Endometrium (tissue), 2 donors: ENCODE data around the gene MLYCD.
"Not testable (repeated sequence)": the region's sequence is repeated elsewhere in the genome, so short reads cannot be mapped to it uniquely, and the experiment has no call there.

ENCODE experiments used
- FAIRE-seq: peaks from 2 replicates; lab custom pipeline; 2012; peaks lifted over from hg19 to GRCh38; lab: Jason Lieb, UNC
- donor health status: control.
- donor health status: control.

Gene MLYCD

GRCh38 chr16:83940630-83941378, 41.9 kb downstream of the MLYCD start:
- FAIRE-seq, result no peak

DNA sequence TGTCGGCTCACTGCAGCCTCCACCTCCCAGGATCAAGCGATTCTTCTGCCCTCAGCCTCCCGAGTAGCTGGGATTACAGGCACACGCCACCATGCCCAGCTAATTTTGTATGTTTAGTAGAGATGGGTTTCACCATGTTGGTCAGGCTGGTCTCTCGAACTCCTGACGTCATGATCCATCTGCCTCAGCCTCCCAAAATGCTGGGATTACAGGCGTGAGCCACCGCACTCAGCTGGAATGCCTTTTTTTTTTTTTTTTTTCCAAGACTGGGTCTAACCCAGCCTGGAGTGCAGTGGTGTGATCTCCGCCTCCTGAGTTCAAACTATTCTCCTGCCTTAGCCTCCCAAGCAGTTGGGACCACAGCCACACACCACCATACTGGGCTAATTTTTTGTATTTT, 42.6 kb downstream of the MLYCD start:
- not testable (repeated sequence) for FAIRE-seq

- no peak for FAIRE-seq
Observed at GRCh38 chr16:83942074-83942473, 43.2 kb downstream of the MLYCD start.

- no peak for FAIRE-seq
Observed at GRCh38 chr16:83942815-83943515, 44.0 kb downstream of the MLYCD start.

GRCh38 chr16:83943516-83944050, 44.7 kb downstream of the MLYCD start:
- FAIRE-seq, result no peak

- FAIRE-seq, result no peak
Observed at GRCh38 chr16:83945587-83945986, 46.7 kb downstream of the MLYCD start.

DNA sequence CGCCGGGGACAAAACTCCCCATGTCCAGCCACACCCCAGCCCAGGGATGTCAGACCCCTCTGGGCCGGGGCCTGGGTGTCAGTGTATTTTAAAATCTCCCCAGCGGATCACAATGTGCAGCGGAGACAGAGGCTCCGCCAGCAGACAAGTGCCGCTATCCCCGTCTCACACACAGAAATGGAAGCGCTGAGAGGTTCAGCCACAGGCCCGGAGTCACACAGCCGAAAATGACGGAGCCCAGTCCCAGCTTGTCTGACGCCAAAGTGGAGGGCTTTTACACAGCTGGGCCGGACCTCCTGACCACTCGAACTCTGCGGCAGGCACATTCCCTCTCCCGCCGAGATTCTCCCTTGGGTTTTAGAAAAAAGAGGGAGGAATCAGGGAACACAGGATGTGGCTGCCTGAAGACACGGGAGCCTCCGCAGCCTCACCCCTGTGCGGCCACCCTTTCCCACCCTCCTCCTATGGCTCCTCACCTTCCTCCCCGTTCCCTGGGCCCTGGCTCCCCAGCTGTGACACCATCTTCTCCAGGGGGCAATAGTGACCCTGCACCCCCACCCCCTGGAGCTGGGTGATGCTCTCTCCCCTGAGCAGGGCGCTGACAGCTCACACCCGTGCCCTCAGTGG, 47.4 kb downstream of the MLYCD start:
- FAIRE-seq, result no peak

- no peak for FAIRE-seq
Observed at GRCh38 chr16:83946781-83947566, 48.1 kb downstream of the MLYCD start.

GRCh38 chr16:83947642-83948234, 48.8 kb downstream of the MLYCD start:
- FAIRE-seq, result no peak

GRCh38 chr16:83948914-83949723, 50.2 kb downstream of the MLYCD start:
- no peak for FAIRE-seq

DNA sequence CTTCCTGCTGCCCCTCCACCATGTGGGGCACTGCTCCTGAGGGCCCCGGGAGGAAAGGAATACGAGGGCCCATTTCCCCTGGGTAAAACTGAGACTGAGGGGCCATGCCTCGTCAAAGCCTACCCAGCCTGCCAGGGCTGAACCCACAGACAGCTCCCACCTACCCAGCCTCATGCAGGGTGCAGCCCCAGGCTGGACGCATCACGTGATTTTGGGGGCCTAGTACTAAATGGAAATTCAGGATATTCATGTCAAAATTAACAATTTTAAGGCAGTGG, 50.7 kb downstream of the MLYCD start:
- no peak for FAIRE-seq

DNA sequence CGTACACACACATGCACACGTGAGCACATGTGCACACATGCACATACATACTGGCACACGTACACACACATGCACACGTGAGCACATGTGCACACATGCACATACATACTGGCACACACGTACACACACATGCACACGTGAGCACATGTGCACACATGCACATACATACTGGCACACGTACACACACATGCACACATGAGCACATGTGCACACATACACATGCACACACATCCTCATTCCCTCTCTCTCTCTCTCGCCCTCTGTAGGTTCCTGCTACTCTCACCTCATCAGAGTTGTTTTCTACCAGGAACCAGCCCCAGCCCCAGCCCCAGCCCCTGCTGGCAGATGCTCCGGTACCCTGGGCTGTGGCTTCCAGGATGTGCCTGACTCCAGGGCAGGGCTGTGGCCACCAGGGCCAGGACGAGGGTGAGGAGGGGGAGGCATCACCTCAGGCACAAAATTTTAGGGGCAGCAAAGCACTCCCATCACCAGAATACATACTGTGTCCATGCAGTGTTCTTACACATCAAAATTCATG, 52.0 kb downstream of the MLYCD start:
- FAIRE-seq, result not testable (repeated sequence)

DNA sequence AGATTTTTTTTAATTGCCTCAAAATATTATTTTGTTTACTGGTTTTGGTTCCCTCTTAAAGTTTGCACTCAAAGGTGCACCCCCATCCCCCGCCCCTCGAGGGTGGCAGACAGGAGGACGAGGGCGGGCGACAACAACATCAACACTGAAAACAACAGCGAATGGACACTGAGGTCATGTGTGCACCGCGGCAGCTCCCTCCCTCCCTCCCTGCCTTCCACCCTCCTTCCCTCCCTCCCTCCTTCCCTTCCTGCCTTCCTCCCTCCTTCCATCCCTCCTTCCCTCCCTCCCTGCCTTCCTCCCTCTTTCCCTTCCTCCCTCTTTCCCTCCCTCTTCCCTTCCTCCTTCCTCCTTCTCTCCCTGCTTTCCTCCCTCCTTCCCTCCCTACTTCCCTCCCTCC, 52.6 kb downstream of the MLYCD start:
- FAIRE-seq, result no peak

- FAIRE-seq, result no peak
Observed at GRCh38 chr16:83952587-83952939, 53.6 kb downstream of the MLYCD start.

DNA sequence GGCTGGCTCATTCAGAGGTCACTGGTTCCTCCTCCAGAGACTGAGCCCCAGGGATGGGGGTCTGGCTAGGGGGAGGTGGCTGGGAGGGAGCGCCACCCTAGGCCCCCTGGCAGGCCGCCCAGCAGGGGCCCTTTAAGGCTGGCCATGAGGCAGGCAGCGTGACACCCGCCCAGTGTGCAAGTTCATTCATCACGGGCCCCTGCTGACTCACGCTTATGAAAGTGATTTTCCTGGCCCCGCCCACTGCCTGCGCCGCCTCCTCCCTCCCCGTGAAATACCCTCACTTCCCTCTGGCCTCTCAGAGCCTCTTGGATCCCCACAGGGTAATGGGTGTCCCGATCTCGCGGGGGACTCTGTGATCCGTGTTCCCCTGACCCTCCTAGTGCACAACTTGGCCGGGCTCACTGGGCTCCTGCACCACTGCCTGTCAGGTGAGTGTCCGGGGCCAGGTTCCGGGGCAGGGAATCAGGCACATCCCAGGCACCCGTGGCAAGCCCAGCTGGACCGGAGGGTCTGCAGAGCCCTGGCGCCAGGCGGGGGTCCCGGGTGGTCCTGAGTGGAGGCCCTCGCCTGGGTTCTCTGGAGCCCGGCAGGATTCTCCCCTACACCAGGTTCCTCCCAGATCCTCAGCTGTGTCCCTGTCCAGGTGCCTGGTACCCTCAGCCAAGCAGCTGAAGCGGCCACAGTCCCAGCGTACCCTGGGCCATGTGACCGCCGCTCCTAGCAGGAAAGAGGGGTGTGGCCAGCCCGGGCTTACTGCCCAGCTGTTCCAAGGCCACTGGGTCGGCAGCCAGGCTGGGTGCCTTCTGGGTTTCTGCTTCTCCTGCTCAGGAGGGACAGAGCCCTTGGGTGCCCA, 54.3 kb downstream of the MLYCD start, which contains the start of gene OSGIN1:
TSS of gene OSGIN1 (plus strand) at position 301 of the 856 bp plus-strand sequence. CDS start 4,432 bp downstream, outside the sequence.
- no peak for FAIRE-seq

GRCh38 chr16:83953796-83954576, 55.1 kb downstream of the MLYCD start:
- no peak for FAIRE-seq

- no peak for FAIRE-seq
Observed at GRCh38 chr16:83954577-83955016, 55.7 kb downstream of the MLYCD start.

DNA sequence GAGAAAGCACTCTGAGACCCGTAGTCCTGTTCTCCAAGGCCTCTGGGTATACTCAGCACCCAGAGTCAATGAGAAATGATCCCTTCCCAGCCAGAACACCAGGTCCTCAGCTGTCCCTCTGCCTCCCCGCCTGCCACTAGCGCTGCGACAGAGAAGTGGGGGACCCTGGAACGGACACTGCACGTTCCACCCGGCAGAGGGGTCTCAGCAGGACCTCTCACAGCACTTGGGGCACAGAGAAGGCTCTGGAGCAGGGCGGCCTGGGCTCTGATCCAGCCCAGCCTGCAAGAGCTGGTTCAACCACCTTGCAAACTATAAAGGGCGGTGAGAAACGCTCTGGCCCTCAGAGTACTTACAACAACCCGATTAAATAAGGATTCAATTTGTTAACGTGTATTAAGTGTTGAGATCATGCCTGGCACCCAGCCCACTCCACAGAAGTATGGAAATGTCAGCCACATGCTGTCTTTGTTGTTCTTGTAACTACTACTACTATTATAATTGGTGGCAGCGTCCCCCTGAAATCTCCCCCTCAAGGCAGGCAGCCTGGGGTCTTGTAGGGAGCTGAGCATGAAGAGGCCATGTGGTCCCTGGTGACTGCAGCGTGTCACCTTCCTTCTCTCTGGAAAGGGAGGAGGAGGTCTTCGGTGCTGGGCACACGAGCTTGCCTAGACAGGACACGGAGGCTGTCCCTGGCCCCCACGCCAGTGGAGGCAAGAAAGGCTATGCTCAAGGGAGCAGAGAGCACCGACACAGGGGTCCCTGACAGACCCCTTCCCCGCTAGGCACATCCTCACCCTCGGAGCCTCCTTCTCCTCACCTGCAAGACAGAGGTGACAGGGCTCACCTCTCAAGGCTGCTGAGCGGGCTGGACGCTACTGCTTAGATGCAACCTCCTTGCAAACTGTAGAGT, 56.6 kb downstream of the MLYCD start:
- FAIRE-seq, result no peak
